Measurements from ENCODE around the gene AFF1. TPM values are rescaled to one million over a fixed set of nuclear protein-coding genes. Genes with fewer than 3 reads are reported as not detected.
A peak's percentile ranks its signal among the peaks of the same experiment; 100 is the strongest.

Gene AFF1
- total RNA-seq, 4 donors from 2014 or later, result 72.5 to 128 (median 108) TPM

DNA sequence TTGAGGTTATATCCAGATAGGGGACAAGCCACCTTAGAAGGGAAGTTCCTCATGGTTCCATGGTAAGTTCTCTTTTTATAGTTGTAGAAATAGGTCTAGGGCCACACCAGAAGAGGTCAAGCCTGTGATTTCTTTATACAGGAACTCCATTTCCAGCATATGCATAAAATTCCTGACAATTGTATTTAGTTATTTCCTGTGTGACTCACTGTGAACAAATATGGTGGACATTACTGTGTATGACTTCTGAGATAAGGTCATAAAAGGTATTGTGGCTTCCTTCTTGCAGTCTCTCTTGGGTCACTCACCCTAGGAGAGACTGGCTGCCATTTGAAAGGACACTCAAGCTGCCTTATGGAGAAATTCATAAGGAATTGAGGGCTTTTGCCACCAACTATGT lies 40.4 kb upstream of the AFF1 start:
- Histone ChIP-seq H3K9me3 (no peaks in the 10 kb centered on the region), H3K27ac (no peak overlapping the region), H3K4me1 (peaks cover 0 to 12% (median 3%) of the 10 kb centered on the region in 4 donors), H3K36me3 (no peaks in the 10 kb centered on the region), H3K27me3 (no peaks in the 10 kb centered on the region), H3K4me3 (no peak overlapping the region)
- DNase-seq, result no peak
- TF ChIP-seq, protein P1, sequence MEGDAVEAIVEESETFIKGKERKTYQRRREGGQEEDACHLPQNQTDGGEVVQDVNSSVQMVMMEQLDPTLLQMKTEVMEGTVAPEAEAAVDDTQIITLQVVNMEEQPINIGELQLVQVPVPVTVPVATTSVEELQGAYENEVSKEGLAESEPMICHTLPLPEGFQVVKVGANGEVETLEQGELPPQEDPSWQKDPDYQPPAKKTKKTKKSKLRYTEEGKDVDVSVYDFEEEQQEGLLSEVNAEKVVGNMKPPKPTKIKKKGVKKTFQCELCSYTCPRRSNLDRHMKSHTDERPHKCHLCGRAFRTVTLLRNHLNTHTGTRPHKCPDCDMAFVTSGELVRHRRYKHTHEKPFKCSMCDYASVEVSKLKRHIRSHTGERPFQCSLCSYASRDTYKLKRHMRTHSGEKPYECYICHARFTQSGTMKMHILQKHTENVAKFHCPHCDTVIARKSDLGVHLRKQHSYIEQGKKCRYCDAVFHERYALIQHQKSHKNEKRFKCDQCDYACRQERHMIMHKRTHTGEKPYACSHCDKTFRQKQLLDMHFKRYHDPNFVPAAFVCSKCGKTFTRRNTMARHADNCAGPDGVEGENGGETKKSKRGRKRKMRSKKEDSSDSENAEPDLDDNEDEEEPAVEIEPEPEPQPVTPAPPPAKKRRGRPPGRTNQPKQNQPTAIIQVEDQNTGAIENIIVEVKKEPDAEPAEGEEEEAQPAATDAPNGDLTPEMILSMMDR (IDR thresholded peaks at IDR 0.05), result no peak
- TF ChIP-seq POLR2A (IDR thresholded peaks at IDR 0.05), result no peak

DNA sequence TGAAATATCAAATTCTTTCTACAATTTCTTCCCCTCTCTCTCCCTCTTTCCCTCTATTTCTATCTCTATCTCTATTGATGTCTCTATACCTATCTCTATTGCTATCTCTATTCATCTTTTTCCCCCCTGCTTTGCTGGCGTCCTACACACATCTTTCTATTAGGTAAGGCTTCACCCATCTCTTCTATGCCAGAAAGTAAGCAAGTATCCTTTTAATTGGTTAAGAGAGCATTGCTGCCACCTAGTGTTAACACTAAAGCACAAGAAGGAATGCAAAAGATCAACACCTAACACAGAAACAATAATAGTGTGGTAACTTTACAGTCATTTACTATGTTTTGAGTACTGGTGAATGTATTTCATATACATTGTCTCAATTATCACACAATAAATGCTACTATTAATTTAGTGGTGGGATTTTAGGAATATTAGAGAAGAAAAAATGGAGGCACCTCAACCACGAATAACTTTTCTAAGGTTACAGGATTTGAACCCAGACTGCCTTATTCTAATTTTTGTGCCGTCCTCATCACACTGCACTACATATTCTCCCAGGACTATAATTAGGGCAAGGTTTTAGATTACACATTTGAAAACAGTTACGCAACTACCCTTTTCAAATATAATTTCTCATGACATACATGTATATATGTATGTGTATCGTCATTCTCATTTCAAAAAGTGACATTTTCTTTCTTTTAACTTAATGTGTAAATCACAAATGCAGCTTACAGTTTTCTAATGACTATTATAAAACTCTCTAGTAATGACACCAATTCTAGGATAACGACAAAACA lies 38.9 kb upstream of the AFF1 start:
- no peak overlapping the region for H3K27ac ChIP-seq
- DNase-seq, result no peak
- H3K9me3 ChIP-seq, result no peaks in the 10 kb centered on the region
- peaks cover 0 to 12% (median 3%) of the 10 kb centered on the region in 4 donors for H3K4me1 ChIP-seq
- no peaks in the 10 kb centered on the region for H3K27me3 ChIP-seq
- H3K4me3 ChIP-seq, result no peak overlapping the region
- no peaks in the 10 kb centered on the region for H3K36me3 ChIP-seq
- TF ChIP-seq, protein P1 (IDR thresholded peaks at IDR 0.05), result peak; percentile 19 to 86 (median 68)
- TF ChIP-seq POLR2A (IDR thresholded peaks at IDR 0.05), result no peak

DNA sequence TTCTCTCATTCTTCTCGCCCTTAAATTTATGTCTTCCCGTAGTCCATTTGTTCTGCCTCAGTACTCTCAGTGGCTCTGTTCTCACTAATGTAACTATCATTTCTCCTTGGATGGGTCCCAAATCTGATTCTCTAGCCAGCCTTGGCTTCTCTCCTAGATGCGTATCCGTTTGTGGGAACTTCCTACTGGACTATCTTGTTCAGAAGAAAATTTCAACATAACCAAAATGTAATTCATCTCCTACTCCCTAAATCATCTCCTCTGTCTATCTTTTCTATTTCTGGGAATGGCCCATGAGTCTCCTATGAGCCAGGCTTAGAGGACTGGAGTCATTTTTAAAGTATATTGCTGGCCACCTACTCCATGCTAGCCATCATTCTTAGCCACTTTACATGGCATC lies 38.2 kb upstream of the AFF1 start:
- DNase-seq, result no peak
- Histone ChIP-seq H3K27me3 (no peaks in the 10 kb centered on the region), H3K36me3 (no peaks in the 10 kb centered on the region), H3K4me3 (no peak overlapping the region), H3K9me3 (no peaks in the 10 kb centered on the region), H3K4me1 (peaks cover 0 to 9% (median 2%) of the 10 kb centered on the region in 4 donors), H3K27ac (no peak overlapping the region)
- TF ChIP-seq POLR2A (IDR thresholded peaks at IDR 0.05), result no peak
- TF ChIP-seq, protein P1 (IDR thresholded peaks at IDR 0.05), result no peak

DNA sequence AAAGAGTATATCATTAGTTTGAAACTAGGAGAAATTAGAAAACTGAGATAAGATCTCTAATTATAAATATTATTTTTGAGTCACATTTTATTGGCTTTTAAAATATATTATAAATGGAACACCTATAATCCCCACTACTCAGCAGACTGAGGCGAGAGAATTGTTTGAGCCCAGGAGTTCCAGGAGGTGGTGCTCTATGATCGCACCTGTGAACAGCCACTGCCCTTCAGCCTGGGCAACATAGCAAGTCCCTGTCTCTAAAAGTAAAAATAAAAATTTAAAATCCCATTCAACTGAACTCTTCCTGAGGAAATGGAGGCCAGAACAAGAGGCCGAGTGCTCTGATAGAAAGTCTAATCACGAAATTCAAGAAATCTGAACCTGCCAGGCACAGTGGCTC lies 36.2 kb upstream of the AFF1 start:
- H3K9me3 ChIP-seq, result no peaks in the 10 kb centered on the region
- no peaks in the 10 kb centered on the region for H3K4me1 ChIP-seq
- no peak for DNase-seq
- TF ChIP-seq, protein P1 (IDR thresholded peaks at IDR 0.05), result no peak
- TF ChIP-seq POLR2A (IDR thresholded peaks at IDR 0.05), result no peak
- no peak overlapping the region for H3K4me3 ChIP-seq
- no peak overlapping the region for H3K27ac ChIP-seq
- no peaks in the 10 kb centered on the region for H3K27me3 ChIP-seq
- no peaks in the 10 kb centered on the region for H3K36me3 ChIP-seq

DNA sequence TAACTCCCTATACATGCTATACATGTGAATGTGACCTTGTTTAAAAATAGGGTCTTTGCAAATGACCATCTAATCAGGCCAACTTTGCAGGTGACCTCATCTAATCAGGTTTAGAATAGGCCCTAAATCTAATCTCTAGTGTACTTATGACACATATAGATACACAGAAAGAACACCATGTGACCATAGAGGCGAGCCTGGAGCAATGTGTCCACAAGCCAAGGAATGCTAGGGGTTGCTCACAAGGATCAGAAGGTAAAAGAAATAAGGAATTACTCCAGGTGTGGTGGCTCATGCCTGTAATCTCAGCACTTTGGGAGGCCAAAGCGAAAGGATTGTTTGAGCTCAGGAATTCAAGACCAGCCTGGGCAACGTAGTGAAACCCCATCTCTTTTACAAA lies 32.9 kb upstream of the AFF1 start:
- DNase-seq, result no peak
- Histone ChIP-seq H3K27ac (no peak overlapping the region), H3K36me3 (no peaks in the 10 kb centered on the region), H3K4me1 (no peaks in the 10 kb centered on the region), H3K27me3 (no peaks in the 10 kb centered on the region), H3K9me3 (no peaks in the 10 kb centered on the region), H3K4me3 (no peak overlapping the region)
- TF ChIP-seq, protein P1 (IDR thresholded peaks at IDR 0.05), result no peak
- TF ChIP-seq POLR2A (IDR thresholded peaks at IDR 0.05), result no peak
